A549 (cell line): ENCODE data around the gene SKIC8.

Experiments used
- CTCF ChIP-seq: fragments of >200 bp; sonication (Bioruptor Twin); formaldehyde crosslinking; IDR thresholded peaks from 3 replicates; pipeline ENCODE4 v1.5.1; 2016
- E2F6 ChIP-seq: IDR thresholded peaks from 2 replicates; pipeline ENCODE4 v1.6.1; 2012; ENCODE audit warnings: low read depth, borderline replicate concordance
- HES2 ChIP-seq: fragments of >200 bp; sonication (Bioruptor Twin); formaldehyde crosslinking; IDR thresholded peaks from 2 replicates; pipeline ENCODE4 v1.6.1; 2016

DNA sequence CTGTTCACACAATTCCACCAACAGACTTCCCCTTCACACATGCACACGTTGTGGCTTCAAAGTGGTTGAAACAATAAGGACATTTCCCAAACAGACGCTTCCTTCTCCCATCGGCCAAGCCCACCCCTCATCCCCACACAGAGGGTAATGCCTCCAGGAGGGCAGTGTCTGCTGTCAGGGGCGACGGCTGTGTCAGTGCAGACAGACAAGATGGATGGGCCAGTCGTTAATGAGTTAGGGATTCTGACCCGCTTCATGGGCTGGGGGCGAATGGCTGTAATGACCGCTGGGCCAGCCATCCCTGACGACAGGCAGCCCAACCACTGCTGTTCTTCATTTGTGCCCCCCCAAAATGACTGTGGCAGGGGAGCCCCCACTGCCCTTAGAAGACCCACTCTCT, 20.2 kb upstream of the SKIC8 start:
- TF ChIP-seq E2F6 = no peak
- no peak for TF ChIP-seq HES2
- no peak for TF ChIP-seq CTCF
